Kasumi-1 (cell line): Measurements from ENCODE around the gene UGT2A3.

Experiments
- DNase-seq, 2 experiments: peaks; one replicate each; lab custom pipeline; 2025; lab: John Stamatoyannopoulos, UW

UGT2A3 gene

GRCh38 chr4:68912807-68913206 lies 38.8 kb downstream of the UGT2A3 start:
- no peak for DNase-seq

GRCh38 chr4:68909385-68909784 lies 42.2 kb downstream of the UGT2A3 start:
- no peak for DNase-seq

GRCh38 chr4:68907788-68908700 lies 43.6 kb downstream of the UGT2A3 start:
- no peak for DNase-seq

- DNase-seq: no peak
These were observed 44.4 kb downstream of the UGT2A3 start for GRCh38 chr4:68907245-68907644.

- no peak for DNase-seq
These were observed 44.8 kb downstream of the UGT2A3 start for GRCh38 chr4:68906780-68907137.

GRCh38 chr4:68905939-68906779 lies 45.4 kb downstream of the UGT2A3 start:
- DNase-seq: no peak

GRCh38 chr4:68905598-68905938 lies 46.0 kb downstream of the UGT2A3 start:
- no peak for DNase-seq

GRCh38 chr4:68904786-68905185 lies 46.8 kb downstream of the UGT2A3 start:
- DNase-seq: no peak

GRCh38 chr4:68896749-68897148 lies 54.9 kb downstream of the UGT2A3 start:
- DNase-seq: no peak

- DNase-seq: no peak
These were observed 55.9 kb downstream of the UGT2A3 start for GRCh38 chr4:68895561-68896198.

- DNase-seq: no peak
These were observed 58.7 kb downstream of the UGT2A3 start for GRCh38 chr4:68892861-68893260.

GRCh38 chr4:68891678-68892077 lies 59.9 kb downstream of the UGT2A3 start:
- no peak for DNase-seq

- DNase-seq: no peak
These were observed 66.1 kb downstream of the UGT2A3 start for GRCh38 chr4:68885545-68885944.

- DNase-seq: no peak
These were observed 67.7 kb downstream of the UGT2A3 start for GRCh38 chr4:68883870-68884269.
